Glomerular visceral epithelial cell (primary cell): ENCODE measurements around the gene KRT75.

Experiments used
- DNase-seq: peaks from one replicate; pipeline ENCODE4 v3.0.0-alpha.2; 2016; ENCODE audit errors: extremely low spot score

Gene KRT75

GRCh38 chr12:52391618-52392002, 42.6 kb downstream of the KRT75 start:
- peak; percentile 65 for DNase-seq

- peak; percentile 40 for DNase-seq
Observed at GRCh38 chr12:52390739-52391617, 43.2 kb downstream of the KRT75 start.

DNA sequence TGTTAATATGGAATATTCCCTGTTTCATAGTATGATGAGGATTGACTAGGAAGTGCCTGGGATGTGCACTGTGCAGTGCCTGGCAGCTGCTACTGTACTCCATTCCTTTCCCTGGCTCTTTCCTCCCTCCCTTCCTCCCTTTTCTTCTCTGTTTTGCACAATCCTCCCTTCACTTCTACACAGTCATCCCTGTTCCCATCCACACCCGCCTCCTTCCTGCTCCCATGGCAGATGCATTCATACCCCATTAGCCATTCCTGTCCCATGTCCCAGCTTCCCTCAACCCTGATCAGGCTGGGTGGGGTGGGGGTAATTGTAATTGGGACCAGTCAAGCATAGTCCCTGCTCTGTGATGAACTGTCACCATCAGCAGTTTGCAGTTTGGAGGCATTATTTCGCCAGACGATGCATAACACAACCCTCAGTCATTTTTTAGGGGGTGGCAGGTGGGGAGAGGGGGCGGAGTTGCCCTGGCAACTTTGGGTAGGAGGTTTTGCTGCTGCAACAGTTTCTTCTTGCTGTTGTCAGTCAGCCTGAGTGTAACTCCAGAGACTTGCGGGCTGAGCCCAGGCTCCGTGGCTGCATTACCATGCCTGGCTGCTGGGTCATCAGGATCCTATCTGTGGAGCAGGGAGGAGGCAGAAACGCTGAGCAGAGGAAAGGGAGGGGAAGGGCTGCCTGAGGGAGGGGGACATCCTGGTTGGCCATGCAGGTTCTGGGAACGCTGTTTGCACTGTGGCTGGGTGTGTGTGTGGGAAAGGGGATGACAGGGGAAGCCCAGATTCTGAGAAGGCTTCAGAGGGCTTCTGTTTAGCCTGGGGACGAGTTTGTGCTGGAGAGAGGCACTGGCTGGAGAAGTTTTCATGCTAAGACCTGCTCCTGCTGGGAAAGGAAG, 44.6 kb downstream of the KRT75 start:
- DNase-seq: no peak

- DNase-seq: no peak
Observed at GRCh38 chr12:52387859-52388258, 46.3 kb downstream of the KRT75 start.

GRCh38 chr12:52385226-52385702, 48.9 kb downstream of the KRT75 start, which contains the start of gene KRT84:
TSS of gene KRT84 (minus strand) at chr12:52385652. CDS start at chr12:52385585, 67 bp downstream.
- DNase-seq: no peak

DNA sequence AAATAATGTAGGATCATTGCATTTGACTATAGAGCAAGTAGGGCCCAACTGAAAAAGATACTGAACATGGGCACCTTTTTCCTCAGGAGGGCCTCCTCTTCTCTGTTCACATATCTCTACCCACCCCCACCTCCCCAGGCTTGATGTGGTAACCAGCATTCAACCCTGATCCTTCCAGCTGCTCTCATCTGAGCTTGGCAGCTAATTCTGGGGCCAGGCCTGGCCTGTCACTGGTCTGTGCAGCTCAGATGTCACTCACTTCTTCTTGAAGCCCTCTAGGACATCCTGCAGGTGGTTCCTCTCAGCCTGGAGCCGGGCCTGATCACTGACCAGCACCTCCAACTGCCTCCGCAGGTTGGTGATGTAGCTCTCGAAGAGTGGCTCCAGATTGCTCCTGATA, 50.8 kb downstream of the KRT75 start:
- no peak for DNase-seq

DNA sequence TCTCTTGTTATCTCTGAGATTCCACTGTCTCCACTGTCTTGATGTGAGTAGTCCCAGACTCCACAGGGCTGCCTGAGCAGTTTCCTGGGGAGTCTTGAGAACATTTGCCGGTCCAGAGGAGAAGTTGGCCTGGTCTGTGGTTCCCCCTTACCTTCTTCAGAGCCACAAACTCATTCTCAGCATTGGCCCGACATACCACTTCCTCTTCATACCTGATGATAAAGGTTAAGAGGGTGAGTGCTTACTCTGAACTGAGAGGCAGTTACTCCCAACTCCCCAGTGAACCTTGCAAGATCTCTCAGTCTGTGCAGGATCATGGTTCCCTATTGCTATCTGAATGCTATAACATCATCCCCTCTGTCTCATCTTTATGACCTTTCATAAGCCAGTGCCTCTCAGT, 51.3 kb downstream of the KRT75 start:
- DNase-seq: no peak

DNA sequence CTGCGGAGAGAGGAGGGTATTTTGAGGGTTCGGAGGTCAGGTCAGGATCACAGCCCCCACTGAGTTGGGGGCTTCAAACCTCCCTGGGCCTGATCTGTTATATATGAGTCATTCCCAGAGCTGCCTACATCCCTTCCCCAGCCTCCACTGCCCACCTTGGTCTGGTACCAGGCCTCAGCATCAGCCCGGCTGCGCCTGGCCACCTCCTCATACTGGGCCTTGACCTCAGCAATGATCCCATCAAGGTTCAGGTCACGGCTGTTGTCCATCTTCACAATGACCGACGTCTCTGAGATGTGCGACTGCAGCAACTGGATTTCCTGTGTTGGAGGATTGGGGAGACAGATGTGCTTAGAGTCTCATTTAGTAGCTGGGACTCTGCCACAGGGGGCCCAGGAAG, 53.0 kb downstream of the KRT75 start:
- DNase-seq: no peak

DNA sequence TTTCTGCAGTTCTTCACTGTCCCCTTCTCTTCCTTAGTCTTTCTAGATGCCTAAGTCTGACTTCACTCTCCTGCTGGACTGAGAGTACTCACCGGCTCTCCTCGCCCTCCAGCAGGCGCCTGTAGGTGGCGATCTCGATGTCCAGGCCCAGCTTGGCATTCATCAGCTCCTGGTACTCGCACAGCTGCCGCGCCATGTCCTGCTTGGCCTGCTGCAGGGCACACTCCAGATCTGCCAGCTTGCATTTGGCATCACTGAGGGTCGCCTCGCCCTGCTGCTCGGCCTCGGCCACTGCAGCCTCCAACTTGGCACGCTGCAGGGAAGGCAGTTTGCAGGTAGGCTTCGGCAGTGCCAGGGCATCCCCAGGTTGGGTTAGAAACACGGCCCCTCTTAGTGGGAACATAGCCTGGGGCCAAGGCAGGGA, 53.9 kb downstream of the KRT75 start:
- DNase-seq: peak; percentile 43

DNA sequence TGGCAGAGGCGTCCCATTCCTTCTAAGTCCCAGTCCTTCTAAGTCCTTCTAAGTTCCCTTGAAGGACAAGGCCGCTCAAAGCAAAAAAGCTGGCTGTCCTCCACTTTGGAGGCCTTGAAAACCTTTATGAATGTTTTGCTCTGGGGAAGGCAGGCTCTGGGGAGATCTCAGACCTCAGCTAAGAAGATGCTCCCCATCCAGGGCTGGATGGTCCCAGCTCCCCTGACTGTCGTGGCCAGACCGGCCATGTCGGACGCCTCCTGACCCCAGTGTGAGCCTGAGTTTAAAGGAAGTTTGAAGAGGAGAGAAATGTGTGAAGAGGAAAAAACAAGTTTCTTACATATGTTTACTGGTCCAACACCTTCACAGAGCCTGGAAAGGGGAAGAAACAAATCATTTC, 54.6 kb downstream of the KRT75 start:
- no peak for DNase-seq

- no peak for DNase-seq
Observed at GRCh38 chr12:52378091-52378490, 56.1 kb downstream of the KRT75 start.

DNA sequence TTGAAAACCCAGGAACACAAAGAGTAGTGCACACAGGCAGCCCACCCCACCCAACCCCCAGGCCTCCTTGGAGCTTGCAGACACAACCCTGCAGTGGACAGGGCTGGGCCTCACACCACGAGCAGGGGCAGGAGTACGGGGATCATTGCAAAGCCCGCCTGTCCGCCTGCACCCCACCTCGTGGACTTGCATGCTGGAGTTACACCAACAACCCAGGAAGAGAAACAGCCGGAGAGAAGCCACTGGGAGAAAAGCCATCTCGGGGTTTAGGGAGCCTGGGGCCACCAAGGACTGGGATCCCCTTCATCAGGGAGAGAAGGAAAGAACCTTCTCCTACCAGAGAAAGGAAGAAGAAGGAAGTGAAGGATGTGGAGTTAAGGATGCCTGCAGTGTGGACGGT, 56.9 kb downstream of the KRT75 start:
- no peak for DNase-seq
